Right atrium auricular region (tissue), 2 donors: ENCODE measurements around the gene PSMD1. TPM values are rescaled to one million over a fixed set of nuclear protein-coding genes. Genes with fewer than 3 reads are reported as not detected.
A peak's percentile ranks its signal among the peaks of the same experiment; 100 is the strongest.

Experiments used
- DNase-seq: peaks from one replicate; pipeline ENCODE4 v3.0.0-alpha.2; 2019; ENCODE audit warnings: low spot score
- H3K27ac ChIP-seq, 2 donors: fragments of 200-600 bp; sonication (generic); 1 replicate in 1 of 2; 2 replicates in 1 of 2; pipeline ENCODE4 v1.5.1; 2016 to 2019
- H3K27me3 ChIP-seq, 2 donors: fragments of 200-600 bp; sonication (generic); one replicate each; pipeline versions ENCODE4 v1.5.1 to v1.6.0; 2017 to 2019
- H3K36me3 ChIP-seq: fragments of 200-600 bp; sonication (generic); one replicate; pipeline ENCODE4 v1.5.1; 2016
- H3K4me1 ChIP-seq, 2 donors: fragments of 200-600 bp; sonication (generic); one replicate each; pipeline versions ENCODE4 v1.5.1 to v1.6.0; 2017 to 2019
- H3K4me3 ChIP-seq, 2 donors: fragments of 200-600 bp; sonication (generic); 1 replicate in 1 of 2; 2 replicates in 1 of 2; pipeline ENCODE4 v1.5.1; 2017 to 2019; ENCODE audit warnings: mild to moderate bottlenecking in 1 of 2, moderate library complexity in 1 of 2
- H3K9me3 ChIP-seq, 2 donors: fragments of 200-600 bp; sonication (generic); one replicate each; pipeline ENCODE4 v1.5.1; 2019
- CTCF ChIP-seq, 2 donors: fragments of 200-600 bp; sonication (generic); IDR thresholded peaks; one replicate each; pipeline ENCODE4 v1.5.1; 2019; ENCODE audit warnings: antibody characterized with exemption in 2 of 2
- total RNA-seq, 2 donors: library from RNA; depleted of rRNA; stranded (reverse); fragments of >200 nt; gene quantifications; one replicate each; pipeline ENCODE4 v1.1.0, GENCODE V29; 2016

The PSMD1 gene
- total RNA-seq, 2 donors from 2014 or later = 53.1 to 75.4 TPM

GRCh38 chr2:231037202-231037730 lies 19.4 kb upstream of the PSMD1 start, which contains the start of gene C2orf72:
Gene C2orf72 (plus strand): TSS chr2:231037523. CDS start chr2:231037566, 43 bp downstream.
- no peaks in the 10 kb centered on the region for H3K36me3 ChIP-seq
- peak within 1 kb of the TSS in 1 of 2 donors; percentile 19 for H3K4me3 ChIP-seq
- TF ChIP-seq CTCF (IDR thresholded peaks at IDR 0.05) = no peak
- no peak for DNase-seq
- H3K27me3 ChIP-seq = peaks cover 5 to 11% of the 10 kb centered on the region in 2 donors
- no peak within 1 kb of the TSS for H3K27ac ChIP-seq
- no peaks in the 10 kb centered on the region for H3K9me3 ChIP-seq
- H3K4me1 ChIP-seq = peaks cover 0 to 3% of the 10 kb centered on the region in 2 donors

- no peak for DNase-seq
- Histone ChIP-seq H3K36me3 (no peaks in the 10 kb centered on the region), H3K27me3 (peaks cover 5 to 11% of the 10 kb centered on the region in 2 donors)
Observed at GRCh38 chr2:231037731-231038482, 18.8 kb upstream of the PSMD1 start.

GRCh38 chr2:231038483-231039293 lies 18.0 kb upstream of the PSMD1 start:
- Histone ChIP-seq H3K27me3 (peaks cover 5 to 11% of the 10 kb centered on the region in 2 donors), H3K27ac (no peak overlapping the region), H3K4me3 (no peak overlapping the region), H3K4me1 (peaks cover 0 to 3% of the 10 kb centered on the region in 2 donors), H3K9me3 (no peaks in the 10 kb centered on the region), H3K36me3 (no peaks in the 10 kb centered on the region)
- no peak for DNase-seq
- no peak for TF ChIP-seq CTCF (IDR thresholded peaks at IDR 0.05)

More at GRCh38 chr2:231037731-231038482, 18.8 kb upstream of the PSMD1 start:
- no peak overlapping the region for H3K27ac ChIP-seq
- TF ChIP-seq CTCF (IDR thresholded peaks at IDR 0.05) = no peak
- peaks cover 0 to 3% of the 10 kb centered on the region in 2 donors for H3K4me1 ChIP-seq
- H3K4me3 ChIP-seq = peak overlapping the region in 1 of 2 donors; percentile 19
- no peaks in the 10 kb centered on the region for H3K9me3 ChIP-seq

GRCh38 chr2:231039294-231039664 lies 17.4 kb upstream of the PSMD1 start:
- H3K27ac ChIP-seq = no peak overlapping the region
- H3K4me3 ChIP-seq = no peak overlapping the region
- peaks cover 5 to 11% of the 10 kb centered on the region in 2 donors for H3K27me3 ChIP-seq
- no peak for DNase-seq
- TF ChIP-seq CTCF (IDR thresholded peaks at IDR 0.05) = no peak
- peaks cover 0 to 3% of the 10 kb centered on the region in 2 donors for H3K4me1 ChIP-seq
- H3K36me3 ChIP-seq = no peaks in the 10 kb centered on the region
- no peaks in the 10 kb centered on the region for H3K9me3 ChIP-seq

- H3K4me3 ChIP-seq = no peak overlapping the region
- no peaks in the 10 kb centered on the region for H3K36me3 ChIP-seq
- H3K27ac ChIP-seq = no peak overlapping the region
- peaks cover 5 to 11% of the 10 kb centered on the region in 2 donors for H3K27me3 ChIP-seq
- no peak for DNase-seq
- no peak for TF ChIP-seq CTCF (IDR thresholded peaks at IDR 0.05)
- H3K4me1 ChIP-seq = peaks cover 0 to 3% of the 10 kb centered on the region in 2 donors
- no peaks in the 10 kb centered on the region for H3K9me3 ChIP-seq
Observed at GRCh38 chr2:231039821-231040364, 16.8 kb upstream of the PSMD1 start.
